ENCODE measurements around the gene DHODH. TPM values are rescaled to one million over a fixed set of nuclear protein-coding genes. Genes with fewer than 3 reads are reported as not detected.

The DHODH gene
- polyA plus RNA-seq (2012; ENCODE audit: insufficient read length, low read depth), result 6.3 TPM

DNA sequence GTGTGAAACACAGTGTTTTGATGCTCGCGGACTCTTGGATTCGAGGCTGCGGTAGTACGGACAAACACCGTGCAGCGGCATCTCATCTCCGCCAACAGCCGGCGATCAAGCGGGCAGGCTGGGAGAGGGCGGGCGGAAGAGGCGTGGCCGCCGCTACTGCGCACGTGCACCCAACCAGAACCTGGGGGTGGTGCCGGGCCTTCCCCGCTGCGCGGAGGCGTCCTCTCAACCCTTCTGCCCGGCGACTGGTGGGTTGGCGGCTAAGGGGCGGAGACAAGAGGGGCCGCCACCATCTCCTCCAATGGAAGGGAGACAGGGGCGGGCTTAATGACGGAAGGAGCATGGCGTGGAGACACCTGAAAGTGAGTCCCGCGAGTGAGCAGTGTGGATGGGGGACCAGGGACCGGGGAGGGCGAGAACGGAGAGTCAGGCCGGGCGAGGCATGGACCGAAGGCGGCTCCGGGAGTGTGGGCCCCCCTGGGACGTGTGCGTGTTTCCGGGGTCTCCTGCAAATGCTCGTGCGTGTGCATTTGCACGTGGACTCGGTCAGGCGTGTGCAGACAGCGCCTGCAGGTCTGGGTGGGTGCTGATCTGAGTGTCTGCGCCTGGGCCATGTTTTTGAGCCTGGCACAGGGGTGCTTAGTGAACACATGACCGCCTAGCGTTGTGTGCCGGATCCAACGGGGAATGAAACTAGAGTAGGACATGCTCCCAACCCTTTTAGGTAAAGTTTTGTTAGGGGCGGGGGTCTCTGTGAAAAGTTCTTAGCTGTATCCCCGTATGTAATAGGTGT is at the start of gene DHODH:
Gene DHODH, plus strand, starts transcription at position 321 of the 793 bp plus-strand sequence. Its CDS starts 21 bp downstream, at position 342.
- TF ChIP-seq REST (IDR thresholded peaks at IDR 0.05; ENCODE audit: insufficient read depth in 1 of 2, low read depth in 2 of 2, low read length in 2 of 2), result no peak
- TF ChIP-seq POLR2AphosphoS5 (IDR thresholded peaks at IDR 0.05; ENCODE audit: low read depth, low read length), result peak; percentile 75; the same call in 1 of the 2 replicates
- peak; percentile 77; the same call in 1 of the 2 replicates for TF ChIP-seq TAF1 (IDR thresholded peaks at IDR 0.05; ENCODE audit: borderline replicate concordance, insufficient read depth, low read length)
- TF ChIP-seq SIN3A (IDR thresholded peaks at IDR 0.05; ENCODE audit: borderline replicate concordance, insufficient read depth, low read length), result peak; percentile 87; the same call in 1 of the 2 replicates
- TF ChIP-seq FOXP2 (optimal IDR thresholded peaks at IDR 0.05; ENCODE audit: borderline replicate concordance, extremely low read depth, extremely low read length, insufficient read depth), result no peak

DNA sequence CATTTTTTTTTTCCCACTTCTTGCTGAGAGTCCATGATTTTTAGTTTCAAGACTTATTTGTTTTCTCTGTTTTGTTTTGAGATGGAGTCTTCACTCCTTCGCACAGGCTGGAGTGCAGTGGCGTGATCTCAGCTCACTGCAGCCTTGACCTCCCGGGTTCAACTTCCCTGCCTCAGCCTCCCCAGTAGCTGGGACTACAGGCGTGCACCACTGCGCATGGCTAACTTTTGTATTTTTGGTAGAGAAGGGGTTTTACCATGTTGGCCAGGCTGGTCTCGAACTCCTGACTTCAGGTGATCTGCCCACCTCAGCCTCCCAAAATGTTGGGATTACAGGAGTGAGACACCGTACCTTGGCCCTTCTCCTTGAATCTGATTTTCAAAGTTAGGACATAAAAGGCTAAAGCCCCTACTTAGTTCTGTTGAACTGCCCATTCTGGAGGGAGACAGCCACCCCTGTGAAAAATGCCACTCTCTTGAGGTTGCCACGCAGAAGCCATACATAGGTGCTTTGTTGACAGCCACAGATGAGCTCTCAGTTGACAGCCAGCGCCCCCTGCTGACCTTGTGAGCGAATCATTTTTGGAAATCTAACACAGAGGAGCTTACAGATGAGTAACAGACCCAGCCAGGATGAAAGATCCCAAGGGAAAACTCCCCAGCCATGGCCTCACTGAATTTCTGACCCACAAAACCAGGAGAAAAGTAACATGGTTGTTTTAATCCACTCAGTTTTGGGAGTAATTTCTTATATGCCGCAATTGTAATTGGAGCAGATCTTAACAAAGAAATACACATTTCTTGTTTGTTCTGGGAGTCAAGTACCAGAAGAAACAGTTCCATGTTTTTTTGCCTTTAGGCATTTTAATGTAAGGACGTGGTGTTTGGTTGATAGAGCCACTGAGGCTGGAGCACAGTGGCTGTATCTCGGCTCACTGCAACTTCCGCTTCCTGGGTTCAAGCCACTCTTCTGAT is 47.2 kb upstream of the DHODH start:
- no peak for TF ChIP-seq POLR2AphosphoS5 (IDR thresholded peaks at IDR 0.05; ENCODE audit: low read depth, low read length)

GRCh38 chr16:71963125-71963875 is 45.2 kb upstream of the DHODH start:
- no peak for TF ChIP-seq REST (IDR thresholded peaks at IDR 0.05; ENCODE audit: insufficient read depth in 1 of 2, low read depth in 2 of 2, low read length in 2 of 2)
- TF ChIP-seq TAF1 (IDR thresholded peaks at IDR 0.05; ENCODE audit: borderline replicate concordance, insufficient read depth, low read length), result no peak
- no peak for TF ChIP-seq SIN3A (IDR thresholded peaks at IDR 0.05; ENCODE audit: borderline replicate concordance, insufficient read depth, low read length)
- no peak for TF ChIP-seq POLR2AphosphoS5 (IDR thresholded peaks at IDR 0.05; ENCODE audit: low read depth, low read length)
- no peak for TF ChIP-seq FOXP2 (optimal IDR thresholded peaks at IDR 0.05; ENCODE audit: borderline replicate concordance, extremely low read depth, extremely low read length, insufficient read depth)

GRCh38 chr16:71965223-71965622 is 43.3 kb upstream of the DHODH start:
- no peak for TF ChIP-seq FOXP2 (optimal IDR thresholded peaks at IDR 0.05; ENCODE audit: borderline replicate concordance, extremely low read depth, extremely low read length, insufficient read depth)
- no peak for TF ChIP-seq POLR2AphosphoS5 (IDR thresholded peaks at IDR 0.05; ENCODE audit: low read depth, low read length)
- TF ChIP-seq REST (IDR thresholded peaks at IDR 0.05; ENCODE audit: insufficient read depth in 1 of 2, low read depth in 2 of 2, low read length in 2 of 2), result no peak
- TF ChIP-seq SIN3A (IDR thresholded peaks at IDR 0.05; ENCODE audit: borderline replicate concordance, insufficient read depth, low read length), result no peak

- no peak for TF ChIP-seq REST (IDR thresholded peaks at IDR 0.05; ENCODE audit: insufficient read depth in 1 of 2, low read depth in 2 of 2, low read length in 2 of 2)
- TF ChIP-seq POLR2AphosphoS5 (IDR thresholded peaks at IDR 0.05; ENCODE audit: low read depth, low read length), result no peak
- no peak for TF ChIP-seq TAF1 (IDR thresholded peaks at IDR 0.05; ENCODE audit: borderline replicate concordance, insufficient read depth, low read length)
- TF ChIP-seq FOXP2 (optimal IDR thresholded peaks at IDR 0.05; ENCODE audit: borderline replicate concordance, extremely low read depth, extremely low read length, insufficient read depth), result no peak
- no peak for TF ChIP-seq SIN3A (IDR thresholded peaks at IDR 0.05; ENCODE audit: borderline replicate concordance, insufficient read depth, low read length)
Observed at GRCh38 chr16:71966932-71967331, 41.6 kb upstream of the DHODH start.
